SW480 (cell line): ENCODE measurements around the gene GSTK1.
A peak's percentile ranks its signal among the peaks of the same experiment; 100 is the strongest.

Experiments
- DNase-seq: peaks from one replicate; pipeline ENCODE4 v3.0.0-alpha.2; 2016; ENCODE audit warnings: low spot score

GSTK1 gene

GRCh38 chr7:143299840-143300239 lies 36.6 kb downstream of the GSTK1 start:
- peak; percentile 34 for DNase-seq

DNA sequence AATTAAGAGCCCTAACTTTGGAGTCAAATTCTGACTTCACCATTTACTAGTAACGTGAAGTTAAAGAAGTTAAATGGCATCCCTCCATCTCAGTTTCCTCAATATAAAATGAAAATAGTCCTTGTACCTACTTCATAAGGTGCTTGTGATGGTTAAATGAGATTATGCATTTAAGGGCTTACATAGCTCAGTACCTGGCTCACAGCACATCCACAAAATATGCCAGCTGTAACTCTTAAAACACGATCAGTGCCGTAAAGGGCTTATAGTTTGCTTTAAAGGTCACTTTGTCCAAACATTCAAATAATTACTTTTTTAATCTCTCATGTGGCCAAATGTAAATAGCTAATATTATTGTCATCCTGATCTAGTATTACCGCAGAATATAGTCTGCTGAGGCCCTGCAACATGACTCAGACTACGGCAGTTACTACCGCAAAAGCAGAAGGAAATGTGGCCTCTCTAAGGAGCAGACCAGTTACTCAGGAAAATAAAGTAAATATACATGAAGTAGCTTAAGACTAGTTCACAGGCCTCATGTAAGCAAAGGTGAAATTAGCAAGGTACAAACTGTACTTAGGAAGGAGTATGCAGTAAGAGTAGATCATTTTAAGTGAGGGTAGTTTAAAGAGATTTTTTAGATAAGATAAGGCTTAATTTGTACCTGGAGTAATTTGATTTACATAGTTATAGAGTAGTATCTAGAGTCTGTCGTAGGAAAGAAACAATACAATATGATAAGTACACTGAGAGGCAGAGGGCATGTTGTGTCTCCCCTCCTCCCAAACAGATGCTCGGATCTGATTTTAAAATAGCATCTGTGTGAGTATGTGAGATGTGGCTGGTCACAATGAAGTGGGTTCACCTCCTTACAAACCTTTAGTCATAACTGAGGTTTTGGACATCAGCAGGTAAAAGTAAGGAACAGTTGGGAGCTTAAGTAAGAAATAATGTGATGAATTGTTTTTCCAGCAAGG lies 38.0 kb downstream of the GSTK1 start:
- no peak for DNase-seq

GRCh38 chr7:143303733-143304132 lies 40.5 kb downstream of the GSTK1 start:
- no peak for DNase-seq

DNA sequence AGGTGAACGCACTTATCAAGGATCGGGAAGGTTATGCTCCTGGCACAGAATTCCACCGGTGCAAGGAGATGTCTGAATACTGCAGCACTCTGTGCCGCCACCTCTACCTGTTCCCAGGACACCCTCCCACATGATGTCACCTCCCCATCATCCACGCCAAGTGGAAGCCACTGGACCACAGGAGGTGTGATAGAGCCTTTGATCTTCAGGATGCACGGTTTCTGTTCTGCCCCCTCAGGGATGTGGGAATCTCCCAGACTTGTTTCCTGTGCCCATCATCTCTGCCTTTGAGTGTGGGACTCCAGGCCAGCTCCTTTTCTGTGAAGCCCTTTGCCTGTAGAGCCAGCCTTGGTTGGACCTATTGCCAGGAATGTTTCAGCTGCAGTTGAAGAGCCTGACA lies 41.7 kb downstream of the GSTK1 start:
- DNase-seq, result no peak

- peak; percentile 39 for DNase-seq
Measured at GRCh38 chr7:143305423-143306070, 42.3 kb downstream of the GSTK1 start.

GRCh38 chr7:143308632-143309031 lies 45.4 kb downstream of the GSTK1 start:
- no peak for DNase-seq

GRCh38 chr7:143314127-143314526 lies 50.9 kb downstream of the GSTK1 start:
- DNase-seq, result no peak

DNA sequence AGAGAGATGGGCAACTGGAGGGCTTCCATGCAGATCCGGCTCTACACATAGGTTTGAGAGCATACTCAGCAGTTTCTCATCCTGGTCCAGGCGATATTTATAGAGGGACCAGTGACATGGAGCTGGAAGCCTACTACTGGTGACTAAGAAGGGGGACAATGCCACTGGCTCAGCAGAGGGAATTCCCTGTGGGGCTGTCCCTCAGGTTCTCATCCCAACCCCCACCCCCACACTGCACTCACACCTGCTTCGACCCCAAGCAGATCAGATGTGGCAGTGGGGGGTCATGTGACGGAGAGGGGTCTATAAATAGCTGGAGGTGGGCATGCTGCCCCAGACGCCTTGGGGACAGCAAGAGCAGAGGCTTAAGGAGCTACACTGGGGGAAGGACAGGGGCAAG lies 52.5 kb downstream of the GSTK1 start, which contains the start of gene CLCN1:
CLCN1 (plus strand) TSS at position 336 of the 400 bp plus-strand sequence. CDS start 102 bp downstream, outside the sequence.
- no peak for DNase-seq

DNA sequence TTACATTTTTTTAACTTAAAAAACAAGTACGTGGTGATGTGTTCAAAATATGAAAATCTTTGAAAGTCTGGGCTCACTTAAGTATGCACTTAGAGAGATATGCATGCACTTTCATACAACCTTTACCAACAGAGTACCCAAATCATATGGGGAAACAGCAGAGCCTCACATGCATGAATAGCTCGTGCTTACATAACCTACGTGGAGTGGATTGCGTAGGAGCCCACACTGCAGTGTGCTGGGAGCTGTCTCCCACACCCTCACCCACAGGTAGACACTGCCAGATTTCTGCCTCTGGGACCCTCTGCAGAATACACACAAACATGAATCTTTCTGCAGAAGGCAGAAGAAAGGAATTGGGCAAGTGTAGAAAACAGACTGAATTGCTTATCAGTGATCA lies 53.3 kb downstream of the GSTK1 start:
- DNase-seq, result no peak

GRCh38 chr7:143318661-143319060 lies 55.4 kb downstream of the GSTK1 start:
- DNase-seq, result no peak
